ENCODE results near the gene CDA. TPM values are rescaled to one million over a fixed set of nuclear protein-coding genes. Genes with fewer than 3 reads are reported as not detected.

Gene CDA
- total and polyA plus RNA-seq, 9 of the 15 experiments (the other 6 are each of a cell fraction or from before 2014, with no cell fraction given), result not detected

- in situ Hi-C loops (cut with MboI) (no loop called here), intact Hi-C loops (cut with micrococcal nuclease) (no loop called here)
- Histone ChIP-seq H3K9me1 (ENCODE audit: control insufficient read depth, insufficient read depth, low read length) (peaks cover 3% of the 10 kb centered on the region), H3K36me3 (ENCODE audit: control insufficient read depth, insufficient read depth, low read length) (no peaks in the 10 kb centered on the region), H2AFZ (ENCODE audit: low read depth, low read length) (no peak overlapping the region), H3K4me2 (ENCODE audit: insufficient read depth, low read length) (no peak overlapping the region), H3K4me1 (replicated peaks in 1 of 2; ENCODE audit: control insufficient read depth in 2 of 2, insufficient read depth in 2 of 2, low read length in 2 of 2) (peaks cover 6 to 22% of the 10 kb centered on the region in 2 experiments; a peak in 3 of 5 replicates), H3K79me2 (ENCODE audit: control insufficient read depth, insufficient read depth, low read length) (no peaks in the 10 kb centered on the region), H4K20me1 (replicated peaks; ENCODE audit: control insufficient read depth, insufficient read depth, low read length) (0 out of 2 replicates have a peak, but pooled peaks cover 3% of the 10 kb centered on the region), H3K9me3 (replicated peaks; ENCODE audit: control insufficient read depth, insufficient read depth, low read depth, low read length) (no peaks in the 10 kb centered on the region), H3K27ac (ENCODE audit: extremely low read depth, low read depth, low read length) (no peak overlapping the region), H3K9ac (ENCODE audit: insufficient read depth in 1 of 2, low read depth in 2 of 2, low read length in 2 of 2) (no peak overlapping the region), H3K27me3 (ENCODE audit: control insufficient read depth in 2 of 2, insufficient read depth in 2 of 2, low read length in 2 of 2) (peaks cover 60 to 82% of the 10 kb centered on the region in 2 experiments), H3K4me3 (no peak overlapping the region)
- WGBS (ENCODE audit: insufficient coverage, low coverage, missing lambda C conversion rate), result under 1% methylated on average over 7 of the region's 7 CpGs
- FAIRE-seq (no peak), DNase-seq (ENCODE audit: extremely low read depth in 1 of 4, low spot score in 3 of 4) (no peak), ATAC-seq (no peak)
- BruUV-seq (replicated peaks), result no TSS peak
- CTCF ChIA-PET (ENCODE audit: low intra/inter-chr PET ratio), result no interaction called here
- TF ChIP-seq ZNF518B (CRISPR knock-in tag; IDR thresholded peaks at IDR 0.05) (no peak), ZNF12 (CRISPR knock-in tag; IDR thresholded peaks at IDR 0.05) (no peak), EP400 (IDR thresholded peaks at IDR 0.05) (no peak), BCOR (IDR thresholded peaks at IDR 0.05) (no peak), ZBTB49 (CRISPR knock-in tag; IDR thresholded peaks at IDR 0.05; ENCODE audit: borderline replicate concordance) (no peak), STAG1 (CRISPR knock-in tag; IDR thresholded peaks at IDR 0.05; ENCODE audit: borderline replicate concordance) (no peak), XRCC4 (IDR thresholded peaks at IDR 0.05; ENCODE audit: extremely low read depth, insufficient read depth, insufficient read length) (no peak), ADNP (tag; IDR thresholded peaks at IDR 0.05) (no peak)
- TF ChIP-seq, protein P1, sequence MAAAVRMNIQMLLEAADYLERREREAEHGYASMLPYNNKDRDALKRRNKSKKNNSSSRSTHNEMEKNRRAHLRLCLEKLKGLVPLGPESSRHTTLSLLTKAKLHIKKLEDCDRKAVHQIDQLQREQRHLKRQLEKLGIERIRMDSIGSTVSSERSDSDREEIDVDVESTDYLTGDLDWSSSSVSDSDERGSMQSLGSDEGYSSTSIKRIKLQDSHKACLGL (CRISPR knock-in tag; IDR thresholded peaks at IDR 0.05; ENCODE audit: borderline replicate concordance, poor library complexity, severe bottlenecking), result no peak
- POLR2A ChIA-PET, result interaction anchor here (0.6 to 1.0 kb wide), 2 partner anchors 15 to 20 kb away, joined by 3 read pairs; no protein-coding TSS in a partner anchor
These were observed 33.7 kb upstream of the CDA start for GRCh38 chr1:20555025-20555757.
